Measurements from ENCODE around the gene LLGL1. TPM values are rescaled to one million over a fixed set of nuclear protein-coding genes. Genes with fewer than 3 reads are reported as not detected.

LLGL1 gene
- polyA plus RNA-seq, 1 donor: 26.2 TPM

- no peak for DNase-seq
Observed at GRCh38 chr17:18253187-18253884, 27.9 kb downstream of the LLGL1 start.

- no peak for DNase-seq
Observed at GRCh38 chr17:18253947-18254821, 28.7 kb downstream of the LLGL1 start.

GRCh38 chr17:18254888-18255649 is 29.6 kb downstream of the LLGL1 start:
- DNase-seq: no peak

GRCh38 chr17:18256351-18256750 is 30.9 kb downstream of the LLGL1 start:
- no peak for DNase-seq

- no peak for DNase-seq
Observed at GRCh38 chr17:18256776-18257175, 31.3 kb downstream of the LLGL1 start.

GRCh38 chr17:18257268-18257981 is 32.0 kb downstream of the LLGL1 start:
- DNase-seq: no peak

- peak; percentile 51 for DNase-seq
Observed at GRCh38 chr17:18257982-18258355, 32.5 kb downstream of the LLGL1 start.

GRCh38 chr17:18258356-18259038 is 33.1 kb downstream of the LLGL1 start, which contains the start of gene FLII:
Gene FLII, minus strand, starts transcription at chr17:18258738. Its CDS starts 48 bp downstream, at chr17:18258690.
- DNase-seq: peak; percentile 71

- no peak for DNase-seq
Observed at GRCh38 chr17:18259621-18260331, 34.3 kb downstream of the LLGL1 start.

- peak; percentile 95 for DNase-seq
Observed at GRCh38 chr17:18260332-18261145, 35.1 kb downstream of the LLGL1 start, which contains the start of gene MIEF2. Gene MIEF2, plus strand, starts transcription at chr17:18260662. Its CDS starts 2,059 bp downstream, at chr17:18262721.

GRCh38 chr17:18261146-18261515 is 35.7 kb downstream of the LLGL1 start:
- DNase-seq: no peak

GRCh38 chr17:18261659-18262058 is 36.2 kb downstream of the LLGL1 start:
- no peak for DNase-seq

GRCh38 chr17:18262111-18262510 is 36.7 kb downstream of the LLGL1 start:
- DNase-seq: no peak

- DNase-seq: no peak
Observed at GRCh38 chr17:18262641-18263040, 37.2 kb downstream of the LLGL1 start.

GRCh38 chr17:18263885-18264682 is 38.6 kb downstream of the LLGL1 start:
- no peak for DNase-seq

GRCh38 chr17:18267366-18267765 is 41.9 kb downstream of the LLGL1 start:
- no peak for DNase-seq

GRCh38 chr17:18267927-18268711 is 42.7 kb downstream of the LLGL1 start:
- DNase-seq: no peak

Data from hindlimb muscle (tissue), 1 donor.